ENCODE measurements around the gene C2orf92.

- TF ChIP-seq CTCF (IDR thresholded peaks at IDR 0.05; ENCODE audit: borderline replicate concordance, extremely low read depth, low read length, poor library complexity, severe bottlenecking) (no peak), EZH2 (IDR thresholded peaks at IDR 0.05; ENCODE audit: borderline replicate concordance, low read depth, low read length, severe bottlenecking) (no peak)
These were observed 12.5 kb upstream of the C2orf92 start for GRCh38 chr2:97656905-97657587.

Measured in DND-41 (cell line).